GM21619 (cell line): ENCODE results near the gene MT1HL1.
A peak's percentile ranks its signal among the peaks of the same experiment; 100 is the strongest.

Experiments used
- ATAC-seq: cut with Tn5 transposase; IDR thresholded peaks from one replicate; pipeline ENCODE4 v1.9.1; 2021; ENCODE audit not compliant: unreplicated experiment

The MT1HL1 gene

DNA sequence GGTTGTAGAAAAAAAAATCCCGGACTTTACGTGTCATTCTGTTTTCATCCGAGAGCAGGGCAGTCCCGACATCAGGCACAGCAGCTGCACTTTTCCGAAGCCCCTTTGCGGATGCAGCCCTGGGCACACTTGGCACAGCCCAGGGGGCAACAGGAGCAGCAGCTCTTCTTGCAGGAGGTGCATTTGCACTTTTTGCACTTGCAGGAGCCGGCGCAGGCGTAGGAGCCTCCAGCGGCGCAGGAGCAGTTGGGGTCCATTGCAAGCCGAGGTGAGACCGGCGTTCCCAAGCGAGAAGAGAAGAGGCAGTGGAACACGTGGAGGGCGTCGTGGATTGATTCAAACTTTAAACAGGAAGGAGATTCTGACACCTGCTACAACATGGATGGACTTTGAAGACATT is at the start of gene MT1HL1:
Gene MT1HL1, minus strand, starts transcription at position 326 of the 400 bp plus-strand sequence. Its CDS starts 69 bp downstream, at position 257.
- ATAC-seq = no peak

DNA sequence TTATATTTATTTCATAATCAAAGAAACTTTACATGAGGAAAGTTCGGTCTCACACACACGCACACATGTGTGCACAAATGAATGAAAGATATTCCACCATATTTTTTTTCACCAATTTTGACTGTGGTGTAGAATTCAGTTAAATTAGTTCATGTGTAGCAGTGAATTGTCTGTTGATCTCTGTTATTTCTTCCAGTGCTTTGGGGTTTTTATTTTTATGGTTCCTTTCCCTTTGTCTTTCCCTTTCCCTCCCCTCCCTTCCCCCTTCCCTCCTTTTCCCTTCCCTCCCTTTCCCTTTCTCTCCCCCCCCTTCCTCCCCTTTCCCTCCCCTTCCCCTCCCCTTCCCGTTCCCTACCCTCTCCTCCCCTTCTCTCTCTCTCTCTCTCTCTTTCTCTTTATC is 46.7 kb upstream of the MT1HL1 start:
- ATAC-seq = no peak

- no peak for ATAC-seq
These were observed 45.9 kb upstream of the MT1HL1 start for GRCh38 chr1:237050185-237050584.

- ATAC-seq = no peak
These were observed 44.6 kb upstream of the MT1HL1 start for GRCh38 chr1:237048803-237049202.

- no peak for ATAC-seq
These were observed 41.2 kb upstream of the MT1HL1 start for GRCh38 chr1:237045278-237046016.

- ATAC-seq = no peak
These were observed 39.8 kb upstream of the MT1HL1 start for GRCh38 chr1:237043846-237044636.

DNA sequence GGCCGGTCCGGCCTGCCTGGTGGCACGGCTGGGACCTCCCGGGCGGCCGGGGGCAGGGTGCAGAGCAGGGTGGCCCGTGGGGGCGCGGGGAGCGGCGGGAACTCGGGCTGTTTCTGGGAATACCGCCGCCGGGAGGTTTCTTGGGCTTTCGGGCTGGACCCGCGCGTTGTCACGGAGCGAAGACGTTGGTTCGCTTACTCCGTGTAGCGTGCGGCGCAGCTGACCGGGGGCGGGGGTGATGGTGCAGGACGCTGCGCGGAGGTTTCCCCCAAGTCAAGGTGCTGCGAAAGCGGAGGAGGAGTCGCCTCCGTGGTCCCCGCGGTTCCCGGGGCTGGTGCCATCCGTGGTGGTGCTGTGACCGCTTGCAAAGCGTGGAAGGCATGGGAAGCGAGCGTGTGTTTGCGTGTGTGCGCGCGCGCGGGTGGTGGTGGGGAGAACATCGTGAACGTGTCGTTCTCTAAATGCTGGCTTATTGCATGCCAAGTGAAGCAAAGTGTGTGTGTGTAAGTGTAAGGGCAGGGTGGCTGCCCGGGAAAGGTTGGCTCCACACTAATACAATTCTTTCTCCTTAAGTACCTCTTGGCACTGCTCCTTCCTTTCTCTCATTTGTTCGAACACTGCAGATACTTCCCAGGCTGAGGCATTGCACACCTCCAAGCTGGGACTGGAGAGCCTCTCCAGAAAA is 38.8 kb upstream of the MT1HL1 start:
- no peak for ATAC-seq

DNA sequence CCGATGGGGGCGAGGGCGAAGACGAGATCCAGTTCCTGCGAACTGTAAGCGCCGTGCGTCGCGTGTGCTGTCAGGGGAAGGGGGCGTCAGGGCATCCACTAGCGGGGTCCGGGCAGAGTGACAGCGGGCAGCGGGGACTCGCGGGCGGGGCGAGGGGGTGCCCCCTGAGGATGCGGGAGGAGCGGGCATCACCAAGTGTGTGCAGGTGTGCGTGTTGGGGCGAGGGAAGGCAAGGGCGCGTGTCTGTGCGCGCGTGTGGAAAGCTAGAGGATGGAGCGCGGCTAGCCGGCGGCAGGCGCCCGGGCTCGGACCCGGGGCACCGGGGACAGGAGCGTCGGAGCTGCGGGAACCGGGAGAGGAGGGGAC is 38.3 kb upstream of the MT1HL1 start:
- ATAC-seq = no peak

GRCh38 chr1:237041795-237042525 is 37.7 kb upstream of the MT1HL1 start, which contains the start of gene RYR2:
Gene RYR2, plus strand, starts transcription at chr1:237042184. Its CDS starts 338 bp downstream, at chr1:237042522.
- no peak for ATAC-seq

GRCh38 chr1:237041461-237041794 is 37.2 kb upstream of the MT1HL1 start:
- ATAC-seq = no peak

- ATAC-seq = no peak
These were observed 36.6 kb upstream of the MT1HL1 start for GRCh38 chr1:237040823-237041222.

DNA sequence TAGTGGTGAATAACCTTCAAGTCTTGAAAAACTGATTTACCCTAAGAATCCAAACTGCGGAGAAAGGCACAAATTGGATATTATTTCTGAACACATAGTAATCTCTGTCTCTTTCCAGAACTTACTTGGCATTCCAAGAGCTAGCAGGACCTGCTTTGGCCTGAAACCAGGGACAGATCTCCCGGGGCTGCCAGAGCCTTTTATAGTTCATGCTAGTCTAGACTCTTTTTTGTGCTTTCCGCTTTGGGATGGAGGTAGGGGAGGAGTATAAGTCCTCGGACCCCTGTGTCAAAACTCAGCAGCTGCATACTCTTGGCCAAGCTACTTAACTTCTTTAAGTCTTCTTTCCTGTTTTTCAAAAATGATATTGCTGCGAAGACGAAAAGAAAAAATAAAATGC is 34.0 kb upstream of the MT1HL1 start:
- no peak for ATAC-seq

DNA sequence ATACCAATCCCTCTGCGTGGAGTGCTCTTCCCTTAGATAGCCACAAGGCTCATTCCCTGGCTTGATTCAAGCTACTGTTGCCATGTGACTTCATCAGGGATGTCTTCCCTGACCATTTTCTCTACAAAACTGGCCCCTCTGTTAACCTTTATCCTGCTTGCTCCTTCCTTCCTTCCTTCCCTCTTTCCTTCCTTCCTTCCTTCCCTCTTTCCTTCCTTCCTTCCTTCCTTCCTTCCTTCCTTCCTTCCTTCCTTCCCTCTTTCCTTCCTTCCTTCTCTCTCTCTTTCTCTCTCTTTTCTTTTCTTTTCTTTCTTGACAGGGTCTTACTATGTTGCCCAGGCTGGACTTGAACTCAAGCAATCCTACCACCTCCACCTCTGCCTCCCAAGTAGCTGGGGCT is 31.5 kb upstream of the MT1HL1 start:
- no peak for ATAC-seq

GRCh38 chr1:237033804-237034203 is 29.6 kb upstream of the MT1HL1 start:
- no peak for ATAC-seq

DNA sequence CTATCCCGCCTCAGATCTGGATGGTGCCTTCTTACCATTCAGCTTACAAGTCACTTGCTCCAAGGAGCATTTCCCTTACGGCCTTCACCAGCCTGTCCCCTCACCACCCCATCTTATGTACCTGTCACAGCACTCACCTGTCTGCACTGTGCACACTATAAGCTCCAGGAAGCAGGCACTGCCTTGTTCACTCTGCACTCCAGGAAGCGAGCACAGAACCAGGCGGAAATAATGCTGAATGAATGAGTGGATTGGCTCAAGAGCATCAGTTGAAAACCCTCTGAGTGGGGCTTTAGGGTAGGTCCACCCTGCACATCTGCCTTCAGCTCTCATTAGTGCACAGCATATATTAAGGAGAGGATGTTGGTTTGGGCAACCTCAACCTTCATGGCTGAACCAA is 28.8 kb upstream of the MT1HL1 start:
- ATAC-seq = no peak

GRCh38 chr1:237032029-237032428 is 27.8 kb upstream of the MT1HL1 start:
- peak; percentile 98 for ATAC-seq

GRCh38 chr1:237031480-237031879 is 27.2 kb upstream of the MT1HL1 start:
- no peak for ATAC-seq

- no peak for ATAC-seq
These were observed 25.8 kb upstream of the MT1HL1 start for GRCh38 chr1:237029850-237030535.

DNA sequence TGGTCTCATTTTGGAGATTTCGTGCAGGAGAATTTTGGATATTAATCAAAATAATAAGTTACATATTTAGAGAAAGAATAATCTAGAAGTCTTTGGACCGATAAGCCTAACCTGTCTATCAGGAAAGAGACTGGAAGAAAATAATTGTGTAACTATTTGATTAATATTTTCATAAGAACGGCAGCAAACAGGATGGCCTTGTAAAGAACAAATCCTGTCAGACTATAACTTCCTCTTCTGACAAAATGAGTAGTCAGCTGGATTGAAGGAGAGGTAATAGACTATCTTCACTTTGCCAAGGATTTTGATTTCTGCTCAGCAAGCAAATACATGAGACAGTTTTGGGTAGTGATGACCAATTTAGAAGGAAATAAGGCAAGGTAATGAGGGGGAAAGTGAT is 25.0 kb upstream of the MT1HL1 start:
- ATAC-seq = no peak

DNA sequence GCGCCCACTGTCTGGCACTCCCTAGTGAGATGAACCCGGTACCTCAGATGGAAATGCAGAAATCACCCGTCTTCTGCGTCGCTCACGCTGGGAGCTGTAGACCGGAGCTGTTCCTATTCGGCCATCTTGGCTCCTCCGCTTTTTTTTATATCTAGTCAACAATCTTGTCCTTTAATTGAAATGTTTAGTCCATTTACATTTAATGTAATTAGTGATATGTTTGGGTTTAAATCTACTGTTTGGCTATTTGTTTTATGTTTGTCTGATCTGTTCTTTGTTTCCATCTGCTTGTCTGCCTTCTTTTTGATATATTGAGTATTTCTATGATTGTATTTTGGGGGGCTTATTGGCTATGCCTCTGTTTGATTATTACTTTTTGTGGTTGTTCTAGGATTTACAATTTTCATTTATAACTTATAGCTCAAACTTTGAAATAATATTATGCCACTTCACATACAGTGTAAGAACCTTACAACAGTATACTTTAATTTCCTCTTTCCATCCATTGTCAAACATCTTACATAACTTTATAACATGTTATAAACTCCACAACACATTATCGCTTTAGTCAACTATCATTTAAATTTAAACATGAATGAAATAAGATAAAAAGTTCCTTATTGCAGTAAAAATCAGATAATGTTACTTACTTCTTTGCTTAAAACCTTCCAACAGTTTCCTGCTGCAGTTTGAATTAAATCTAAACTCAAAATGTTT is 21.3 kb upstream of the MT1HL1 start:
- ATAC-seq = no peak
